K562 treated with DMSO at 1 percent for 48 hours (cell line): ENCODE data around the gene IL12B. TPM values are rescaled to one million over a fixed set of nuclear protein-coding genes. Genes with fewer than 3 reads are reported as not detected.

Experiments used
- total RNA-seq: library from RNA; unstranded; fragments of 300-600 nt; gene quantifications from 2 replicates; pipeline ENCODE4 v1.2.3, GENCODE V29; 2022; ENCODE audit warnings: low replicate concordance; ENCODE audit errors: extremely low read depth

The IL12B gene
- not detected in 2 replicates for total RNA-seq

GRCh38 chr5:159330131-159330800, at the start of gene IL12B:
Gene IL12B (minus strand): TSS chr5:159330487. CDS start chr5:159326782, 3,705 bp downstream.

Other genes with a start within 250 kb of the IL12B start
- not detected in 2 replicates for gene EBF1, start 230.6 kb downstream of the IL12B start, total RNA-seq
- not detected in 2 replicates for gene RNF145, start 120.9 kb downstream of the IL12B start, total RNA-seq
- not detected in 2 replicates for gene UBLCP1, start 67.2 kb downstream of the IL12B start, total RNA-seq